Activated CD8-positive, alpha-beta memory T cell treated with anti-CD3 and anti-CD28 coated beads, Interleukin-2, amount 50 U/mL, for 1 hour (primary cell): Measurements from ENCODE around the gene CCDC80.

ENCODE experiments used
- DNase-seq: peaks from one replicate; pipeline ENCODE4 v3.0.0-alpha.2; 2020; ENCODE audit errors: extremely low read depth

The CCDC80 gene

DNA sequence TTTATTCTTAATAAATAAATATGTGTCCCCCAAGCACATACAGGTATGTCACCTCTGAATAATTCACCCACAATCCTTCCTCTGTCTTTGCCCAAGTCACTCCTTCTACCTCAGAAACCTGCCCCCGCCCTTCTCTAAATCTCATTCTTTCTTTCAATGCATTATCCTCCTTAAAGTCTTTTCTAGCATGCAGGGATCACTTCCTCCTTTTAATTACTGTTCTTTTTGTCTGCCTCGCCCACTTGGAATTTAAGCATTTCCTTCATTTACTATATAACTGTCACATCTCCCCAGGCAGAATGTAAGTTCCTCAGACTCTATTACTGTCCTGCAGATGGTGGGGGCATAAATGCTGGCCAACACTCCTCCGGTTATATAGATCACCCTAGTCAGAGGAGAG lies 7.8 kb downstream of the CCDC80 start:
- DNase-seq = no peak

DNA sequence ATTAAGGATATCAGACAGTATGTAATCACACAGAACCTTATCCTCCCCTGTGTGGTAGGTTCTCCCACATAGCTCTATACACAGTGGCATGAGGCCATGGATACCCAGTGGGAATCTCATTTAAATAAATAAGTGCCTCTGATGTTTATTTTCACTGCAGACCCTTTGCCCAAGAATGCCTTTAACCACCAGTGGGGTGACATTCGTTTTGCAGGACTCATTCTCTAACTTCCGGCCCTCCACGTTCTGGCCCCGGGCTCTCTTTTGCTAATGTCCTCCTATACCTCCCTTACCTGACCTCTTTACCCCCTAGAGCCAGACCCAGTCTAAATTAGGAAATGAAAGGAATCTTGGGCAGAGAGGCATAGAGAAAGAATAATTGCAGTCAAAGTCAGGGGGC lies 8.3 kb downstream of the CCDC80 start:
- DNase-seq = no peak

- no peak for DNase-seq
Observed at GRCh38 chr3:112631257-112631656, 9.7 kb downstream of the CCDC80 start.

DNA sequence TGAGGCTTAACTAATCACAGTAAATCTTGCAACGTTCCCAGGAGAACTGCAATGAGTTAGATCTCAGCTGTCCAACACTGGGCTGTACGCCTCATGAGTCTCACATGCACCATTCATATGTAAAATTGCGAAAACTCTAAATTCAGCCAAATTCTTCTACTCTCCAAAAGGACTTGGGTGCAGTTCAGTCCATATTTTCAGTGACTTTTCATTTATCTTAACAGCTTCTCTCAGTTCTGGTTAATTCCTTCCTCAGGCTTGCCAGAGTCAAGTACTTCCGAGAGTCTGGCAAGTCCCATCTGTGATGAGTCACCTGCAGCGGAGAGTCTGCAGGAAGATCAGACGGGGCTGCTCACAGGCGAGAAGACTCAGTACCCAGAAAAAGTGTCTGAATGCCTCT lies 11.5 kb downstream of the CCDC80 start:
- DNase-seq = no peak

DNA sequence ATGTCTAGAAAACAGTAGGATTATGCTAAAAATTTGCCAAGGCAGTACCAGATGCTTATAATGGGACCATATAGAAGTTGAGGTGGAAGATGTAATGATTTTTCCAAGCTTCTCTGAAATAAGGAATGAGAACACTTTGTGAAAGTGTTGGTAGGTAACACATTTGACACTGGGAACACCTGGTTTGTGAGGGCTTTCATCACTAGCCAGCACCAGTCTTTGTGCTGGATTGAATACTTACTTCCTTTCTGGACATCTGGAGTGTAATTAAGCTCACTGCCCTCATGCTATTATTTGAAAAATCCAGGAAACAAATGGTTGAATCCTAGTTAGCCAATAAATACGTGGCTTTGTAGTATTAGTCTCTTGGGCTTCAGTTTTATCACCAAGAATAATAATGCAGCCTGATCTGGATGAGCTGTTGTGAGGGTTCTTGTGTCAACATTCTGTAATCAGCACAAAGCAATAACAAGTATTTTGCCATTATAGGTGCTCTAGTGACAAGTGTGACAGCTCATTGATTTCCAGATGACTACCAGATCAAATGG lies 12.9 kb downstream of the CCDC80 start:
- DNase-seq = no peak

GRCh38 chr3:112627419-112627818 lies 13.5 kb downstream of the CCDC80 start:
- no peak for DNase-seq

DNA sequence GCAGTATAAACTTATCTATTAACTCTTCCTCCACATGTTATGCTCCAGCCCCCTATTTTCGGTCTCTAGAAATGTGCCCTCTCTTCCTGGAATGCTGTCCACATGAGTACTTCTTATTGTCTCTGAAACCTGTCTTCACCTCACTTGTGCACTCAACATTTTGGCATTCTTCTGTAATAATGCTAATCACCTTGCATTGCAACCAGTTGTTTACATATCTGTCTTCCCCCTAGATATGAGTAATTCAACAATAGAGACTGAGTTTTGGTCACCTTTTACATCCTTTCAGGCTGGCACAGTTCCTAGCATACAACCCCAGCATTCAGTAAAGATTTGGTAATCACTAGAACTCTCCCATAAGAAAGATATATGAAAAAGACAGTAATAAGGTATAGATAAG lies 17.2 kb downstream of the CCDC80 start:
- DNase-seq = no peak

DNA sequence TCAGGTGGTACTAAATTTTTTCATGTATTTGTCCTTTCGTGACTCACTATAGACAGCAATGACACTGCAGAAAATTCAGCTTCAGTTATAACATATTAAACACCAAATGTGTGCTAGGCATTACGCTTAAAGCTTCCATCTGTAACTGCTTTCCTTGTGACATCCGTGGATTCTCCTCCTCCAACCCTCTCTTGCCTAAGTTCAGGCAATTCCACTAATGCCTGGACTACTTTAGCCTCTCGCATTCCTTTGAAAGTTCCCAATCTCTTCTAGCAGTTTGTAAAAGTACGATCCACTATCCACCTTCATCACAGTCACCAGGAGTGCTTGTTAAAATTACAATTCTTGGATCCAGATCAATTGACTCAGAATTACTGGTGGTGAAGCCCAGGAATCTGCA lies 17.7 kb downstream of the CCDC80 start:
- DNase-seq = no peak

GRCh38 chr3:112619295-112619694 lies 21.6 kb downstream of the CCDC80 start:
- DNase-seq = no peak

DNA sequence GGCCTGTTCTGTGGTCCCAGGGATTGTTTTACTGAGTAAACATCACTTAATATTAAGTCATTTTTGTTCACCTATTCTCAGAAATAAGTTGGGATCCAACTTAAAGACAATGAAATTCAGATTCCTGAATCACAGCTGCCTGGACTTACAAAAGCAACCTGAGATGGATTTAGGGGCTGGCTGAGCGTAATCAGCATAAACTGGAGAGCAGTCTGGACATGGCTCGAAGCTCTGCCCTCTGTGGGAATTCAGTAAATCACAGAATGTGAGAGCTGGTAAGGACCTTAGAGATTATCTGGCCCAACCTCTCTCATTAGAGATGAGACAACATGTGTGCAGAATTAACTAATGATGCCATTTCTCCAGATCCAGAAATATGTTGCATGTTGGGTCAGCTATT lies 23.7 kb downstream of the CCDC80 start:
- DNase-seq = no peak

GRCh38 chr3:112615989-112616731 lies 24.8 kb downstream of the CCDC80 start:
- no peak for DNase-seq

DNA sequence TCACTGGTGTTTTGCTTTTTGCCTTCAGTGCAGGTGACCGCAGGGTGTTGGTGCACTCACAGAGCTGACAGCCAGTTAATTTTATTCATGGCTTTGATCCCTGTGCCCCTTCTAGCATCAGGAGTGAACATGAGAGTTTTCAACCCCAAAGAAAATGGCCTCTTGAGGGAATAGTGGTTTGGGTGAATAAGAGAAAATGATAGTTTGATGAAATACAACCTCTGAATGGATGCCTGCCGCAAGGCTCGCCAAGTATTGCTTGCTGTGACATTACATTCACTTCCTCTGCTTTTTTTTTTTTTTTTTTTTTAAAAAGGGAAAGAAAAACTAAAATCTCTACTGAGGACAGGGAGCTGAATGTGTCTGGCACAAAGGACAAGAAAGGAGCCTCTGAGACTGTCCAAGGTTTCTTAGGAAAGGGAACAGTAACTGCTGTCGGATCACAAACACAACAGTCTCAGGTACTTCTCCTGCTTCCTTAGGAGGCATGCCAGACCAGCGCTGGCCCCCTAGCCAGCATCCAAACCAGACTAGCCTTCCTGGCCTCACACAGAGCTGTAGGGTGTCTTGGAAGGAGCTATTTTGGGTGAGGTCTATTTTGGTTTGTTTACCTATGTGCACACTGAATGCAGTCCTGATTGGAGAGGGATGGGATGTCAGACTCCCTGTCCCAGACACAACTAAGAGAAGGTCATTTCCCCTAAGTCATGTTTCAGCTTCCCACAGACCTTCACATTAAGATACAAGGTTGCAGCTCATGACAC lies 29.0 kb downstream of the CCDC80 start:
- no peak for DNase-seq

- DNase-seq = no peak
Observed at GRCh38 chr3:112610121-112610520, 30.8 kb downstream of the CCDC80 start.

GRCh38 chr3:112607863-112608262 lies 33.1 kb downstream of the CCDC80 start:
- no peak for DNase-seq

- no peak for DNase-seq
Observed at GRCh38 chr3:112606098-112606497, 34.8 kb downstream of the CCDC80 start.

GRCh38 chr3:112605285-112605684 lies 35.7 kb downstream of the CCDC80 start:
- no peak for DNase-seq

DNA sequence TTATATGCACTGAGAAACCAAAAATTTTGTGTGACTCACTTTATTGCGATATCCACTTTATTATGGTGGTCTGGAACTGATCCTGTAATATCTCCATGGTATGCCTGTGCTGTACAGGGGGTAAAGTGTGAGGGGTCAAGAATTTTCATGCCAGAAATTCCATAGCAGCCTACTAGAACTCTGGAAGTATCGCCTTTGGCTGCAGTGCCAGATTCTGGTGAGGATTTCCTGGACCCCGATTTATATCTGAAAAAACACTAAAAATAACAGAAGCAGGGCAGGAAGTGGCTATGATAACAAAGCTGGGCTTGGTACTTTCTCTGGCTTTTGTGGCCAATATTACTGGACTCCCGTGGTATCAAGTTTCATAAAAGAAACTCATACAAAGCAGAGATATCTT lies 36.4 kb downstream of the CCDC80 start:
- DNase-seq = no peak

GRCh38 chr3:112602217-112602838 lies 38.6 kb downstream of the CCDC80 start:
- no peak for DNase-seq

- no peak for DNase-seq
Observed at GRCh38 chr3:112598731-112599130, 42.2 kb downstream of the CCDC80 start.

- no peak for DNase-seq
Observed at GRCh38 chr3:112597945-112598344, 43.0 kb downstream of the CCDC80 start.

GRCh38 chr3:112594856-112595255 lies 46.1 kb downstream of the CCDC80 start:
- DNase-seq = no peak

- no peak for DNase-seq
Observed at GRCh38 chr3:112593258-112593657, 47.7 kb downstream of the CCDC80 start.

GRCh38 chr3:112587336-112587735 lies 53.6 kb downstream of the CCDC80 start:
- no peak for DNase-seq
